Neural cell (in vitro differentiated cells): ENCODE measurements around the gene EMILIN1.

Experiments used
- EZH2 ChIP-seq: fragments of 200-600, 300-800 bp; shearing (Covaris generic), sonication (generic); IDR thresholded peaks from 2 replicates; pipeline ENCODE4 v1.6.1; 2014; ENCODE audit warnings: antibody characterized with exemption, low read length, borderline replicate concordance, mild to moderate bottlenecking; ENCODE audit not compliant: insufficient read depth, poor library complexity, severe bottlenecking
- TF ChIP-seq, protein P1 (sequence below): fragments of 450-650 bp; IDR thresholded peaks from 2 replicates; pipeline ENCODE4 v1.5.1; 2014; ENCODE audit warnings: antibody characterized with exemption, mild to moderate bottlenecking, moderate library complexity; ENCODE audit not compliant: poor library complexity, severe bottlenecking

DNA sequence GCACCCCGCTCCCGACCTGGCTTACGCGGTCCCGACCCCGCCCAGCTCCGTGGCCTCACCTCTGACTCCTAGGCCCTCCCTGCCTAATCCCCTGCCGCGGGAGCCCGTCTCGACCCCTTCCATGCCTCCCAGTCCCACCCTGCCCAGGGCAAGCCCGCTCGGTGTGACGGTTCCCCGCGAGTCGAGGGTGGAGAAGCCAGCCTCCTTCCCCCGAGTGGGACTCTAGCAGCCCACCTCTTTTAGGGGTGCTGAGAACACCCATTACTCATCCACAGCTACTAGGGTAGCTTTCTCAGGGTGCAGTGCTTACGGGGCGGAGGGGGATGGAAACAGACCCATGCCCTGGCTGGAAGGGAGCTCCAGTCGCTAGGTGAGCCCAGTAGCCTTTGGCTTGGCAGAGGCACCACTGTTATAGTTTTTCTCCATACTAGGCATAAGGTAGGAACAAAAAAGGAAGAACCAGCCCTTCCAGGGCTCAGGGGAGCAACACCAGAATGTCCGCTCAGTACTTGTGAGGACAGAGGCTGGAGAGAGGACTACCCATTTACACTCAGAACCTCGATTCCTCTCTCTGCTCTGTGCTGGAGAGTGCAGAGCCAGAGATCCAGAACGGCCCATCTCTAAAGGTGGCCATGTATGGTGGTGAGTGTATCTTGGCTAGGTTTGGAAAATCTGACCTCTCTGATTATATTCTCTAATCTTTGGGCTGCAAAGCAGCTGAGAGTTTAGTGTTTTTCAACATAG, 26.3 kb upstream of the EMILIN1 start:
- TF ChIP-seq, protein P1, sequence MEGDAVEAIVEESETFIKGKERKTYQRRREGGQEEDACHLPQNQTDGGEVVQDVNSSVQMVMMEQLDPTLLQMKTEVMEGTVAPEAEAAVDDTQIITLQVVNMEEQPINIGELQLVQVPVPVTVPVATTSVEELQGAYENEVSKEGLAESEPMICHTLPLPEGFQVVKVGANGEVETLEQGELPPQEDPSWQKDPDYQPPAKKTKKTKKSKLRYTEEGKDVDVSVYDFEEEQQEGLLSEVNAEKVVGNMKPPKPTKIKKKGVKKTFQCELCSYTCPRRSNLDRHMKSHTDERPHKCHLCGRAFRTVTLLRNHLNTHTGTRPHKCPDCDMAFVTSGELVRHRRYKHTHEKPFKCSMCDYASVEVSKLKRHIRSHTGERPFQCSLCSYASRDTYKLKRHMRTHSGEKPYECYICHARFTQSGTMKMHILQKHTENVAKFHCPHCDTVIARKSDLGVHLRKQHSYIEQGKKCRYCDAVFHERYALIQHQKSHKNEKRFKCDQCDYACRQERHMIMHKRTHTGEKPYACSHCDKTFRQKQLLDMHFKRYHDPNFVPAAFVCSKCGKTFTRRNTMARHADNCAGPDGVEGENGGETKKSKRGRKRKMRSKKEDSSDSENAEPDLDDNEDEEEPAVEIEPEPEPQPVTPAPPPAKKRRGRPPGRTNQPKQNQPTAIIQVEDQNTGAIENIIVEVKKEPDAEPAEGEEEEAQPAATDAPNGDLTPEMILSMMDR, result no peak
- no peak for TF ChIP-seq EZH2
